ENCODE measurements around the gene SMU1.

GRCh38 chr9:33012328-33013069 is 64.0 kb downstream of the SMU1 start:
- TF ChIP-seq CTCF (IDR thresholded peaks at IDR 0.05; ENCODE audit: insufficient read depth, low read length, poor library complexity, severe bottlenecking) (no peak), EZH2phosphoT487 (conservative IDR thresholded peaks at IDR 0.05; ENCODE audit: low read length) (no peak)

Measured in SU-DHL-6 (cell line).